ENCODE measurements around the gene SCYGR7.

DNA sequence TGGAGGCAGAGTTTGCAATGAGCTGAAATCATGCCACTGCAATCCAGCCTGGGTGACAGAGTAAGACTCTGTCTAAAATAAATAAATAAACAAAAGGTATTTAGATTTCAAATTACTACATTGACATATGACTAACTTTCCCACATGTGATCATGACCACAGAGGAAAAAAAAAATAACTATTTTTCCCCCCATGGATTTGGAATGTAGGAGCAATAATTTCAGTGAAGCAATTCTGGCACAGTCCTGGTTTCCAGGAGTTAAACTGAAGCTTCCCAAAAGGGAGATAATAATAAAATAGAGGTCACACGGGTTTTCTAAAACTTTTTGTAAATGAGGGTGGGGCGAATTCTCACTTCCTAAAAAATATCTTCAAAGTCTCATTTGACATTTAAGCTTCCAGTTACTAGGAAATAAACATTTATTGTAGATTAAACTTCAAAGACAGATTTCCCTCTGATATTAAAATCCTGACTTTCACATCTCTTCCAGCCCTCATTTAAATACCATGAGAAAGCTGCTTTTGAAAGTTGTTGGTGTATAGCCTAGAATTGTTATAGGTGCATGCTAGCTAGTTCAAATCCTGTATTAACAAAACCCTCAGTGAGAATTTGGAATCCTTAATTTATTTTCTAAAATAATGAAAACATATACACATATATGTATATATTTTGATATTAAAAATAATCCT, 31.0 kb upstream of the SCYGR7 start:
- TF ChIP-seq, protein P1, sequence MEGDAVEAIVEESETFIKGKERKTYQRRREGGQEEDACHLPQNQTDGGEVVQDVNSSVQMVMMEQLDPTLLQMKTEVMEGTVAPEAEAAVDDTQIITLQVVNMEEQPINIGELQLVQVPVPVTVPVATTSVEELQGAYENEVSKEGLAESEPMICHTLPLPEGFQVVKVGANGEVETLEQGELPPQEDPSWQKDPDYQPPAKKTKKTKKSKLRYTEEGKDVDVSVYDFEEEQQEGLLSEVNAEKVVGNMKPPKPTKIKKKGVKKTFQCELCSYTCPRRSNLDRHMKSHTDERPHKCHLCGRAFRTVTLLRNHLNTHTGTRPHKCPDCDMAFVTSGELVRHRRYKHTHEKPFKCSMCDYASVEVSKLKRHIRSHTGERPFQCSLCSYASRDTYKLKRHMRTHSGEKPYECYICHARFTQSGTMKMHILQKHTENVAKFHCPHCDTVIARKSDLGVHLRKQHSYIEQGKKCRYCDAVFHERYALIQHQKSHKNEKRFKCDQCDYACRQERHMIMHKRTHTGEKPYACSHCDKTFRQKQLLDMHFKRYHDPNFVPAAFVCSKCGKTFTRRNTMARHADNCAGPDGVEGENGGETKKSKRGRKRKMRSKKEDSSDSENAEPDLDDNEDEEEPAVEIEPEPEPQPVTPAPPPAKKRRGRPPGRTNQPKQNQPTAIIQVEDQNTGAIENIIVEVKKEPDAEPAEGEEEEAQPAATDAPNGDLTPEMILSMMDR (IDR thresholded peaks at IDR 0.05; ENCODE audit: insufficient read depth, low read length, poor library complexity, severe bottlenecking): no peak
- TF ChIP-seq EZH2phosphoT487 (conservative IDR thresholded peaks at IDR 0.05; ENCODE audit: low read length): no peak

Measured in SU-DHL-6 (cell line).